Stimulated activated naive CD8-positive, alpha-beta T cell treated with anti-CD3 and anti-CD28 coated beads, Interleukin-15, Interleukin-2, amounts not matched to agents 100 U/mL and 50 U/mL, for 24 hours (primary cell): ENCODE data around the gene BIRC6.

Experiments
- ATAC-seq: fragments of 150-1000 bp; cut with Tn5 transposase; one replicate; pipeline ENCODE4 v1.10.0; 2021
- DNase-seq: peaks from one replicate; pipeline ENCODE4 v3.0.0; 2021

BIRC6 gene

GRCh38 chr2:32376756-32377155, 19.9 kb downstream of the BIRC6 start:
- DNase-seq (no peak), ATAC-seq (no peak)

GRCh38 chr2:32377928-32378327, 21.1 kb downstream of the BIRC6 start:
- DNase-seq (no peak), ATAC-seq (no peak)

DNA sequence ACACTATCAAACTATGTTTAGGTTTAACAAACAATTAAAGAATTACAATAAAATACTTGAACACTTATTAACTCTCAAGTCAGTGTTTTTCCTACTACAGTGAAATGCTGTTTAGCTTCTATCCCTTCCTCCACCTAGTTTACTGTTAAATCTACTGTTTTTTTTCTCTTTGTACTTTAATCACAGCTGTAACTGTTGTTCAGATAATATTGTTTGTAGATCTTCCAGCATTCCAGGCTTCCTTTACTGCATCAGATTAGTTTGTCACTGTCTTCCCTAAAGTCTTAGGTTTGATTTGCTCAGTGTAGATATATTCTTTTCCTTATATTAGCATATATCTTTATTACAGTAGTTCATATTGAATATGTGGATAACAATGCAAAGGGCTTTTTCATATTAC, 22.5 kb downstream of the BIRC6 start:
- DNase-seq (no peak), ATAC-seq (no peak)

- no peak for DNase-seq
- no peak for ATAC-seq
Measured at GRCh38 chr2:32383858-32384257, 27.0 kb downstream of the BIRC6 start.

DNA sequence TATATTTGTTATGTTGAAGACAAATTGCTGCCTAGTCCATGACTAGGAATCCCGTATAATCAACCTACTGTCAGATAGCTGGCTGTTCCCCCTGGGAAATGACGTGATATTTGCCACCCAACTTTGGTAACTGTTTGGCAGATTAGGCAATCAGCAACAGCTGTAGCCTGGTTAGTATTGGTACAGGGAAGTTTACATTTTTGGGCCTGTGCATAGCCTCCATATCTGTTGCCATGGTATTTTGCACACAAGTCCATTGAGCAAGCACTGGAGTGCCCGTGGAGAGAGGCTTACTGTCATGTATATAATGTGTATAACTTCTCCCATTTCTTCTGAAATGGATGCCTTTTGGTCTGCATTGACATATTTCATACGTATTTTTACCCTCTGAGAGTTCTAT, 27.7 kb downstream of the BIRC6 start:
- ATAC-seq (no peak), DNase-seq (no peak)

- DNase-seq = no peak
- no peak for ATAC-seq
Measured at GRCh38 chr2:32386739-32387138, 29.9 kb downstream of the BIRC6 start.

GRCh38 chr2:32399221-32399620, 42.4 kb downstream of the BIRC6 start:
- no peak for ATAC-seq
- no peak for DNase-seq

DNA sequence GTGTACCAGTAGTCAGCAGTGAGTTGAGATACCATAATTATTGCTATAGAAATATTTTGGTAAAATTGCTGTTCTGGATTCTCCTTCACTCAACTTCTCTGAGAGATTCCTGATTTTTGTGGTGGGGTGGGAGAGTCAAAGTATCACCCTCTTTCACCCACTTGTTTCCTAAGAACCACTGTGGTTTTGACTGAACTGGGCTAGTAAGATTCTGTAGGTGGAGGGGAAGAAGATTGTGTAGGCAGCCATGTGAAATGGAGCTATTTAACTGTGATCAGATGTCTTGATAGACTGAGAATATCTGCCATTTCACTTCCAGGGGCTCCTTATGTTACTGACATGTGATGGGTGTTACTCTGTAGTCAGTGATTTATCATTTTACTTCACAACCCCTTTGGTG, 45.3 kb downstream of the BIRC6 start:
- no peak for ATAC-seq
- DNase-seq = no peak

DNA sequence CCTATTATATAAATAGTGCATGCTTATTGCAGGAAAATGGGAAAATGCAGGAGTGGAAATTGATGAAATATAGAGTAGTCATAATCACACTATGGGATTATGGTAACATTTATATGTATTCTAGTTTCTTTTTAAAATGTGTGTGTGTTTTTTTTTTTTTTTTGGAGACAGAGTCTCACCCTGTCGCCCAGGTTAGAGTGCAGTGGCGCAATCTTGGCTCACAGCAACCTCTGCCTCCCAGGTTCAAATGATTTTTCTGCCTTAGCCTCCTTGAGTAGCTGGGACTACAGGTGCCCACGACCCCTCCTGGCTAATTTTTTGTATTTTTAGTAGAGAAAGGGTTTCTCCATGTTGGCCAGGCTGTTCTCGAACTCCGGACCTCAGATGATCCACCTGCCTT, 47.0 kb downstream of the BIRC6 start:
- ATAC-seq (no peak), DNase-seq (no peak)

DNA sequence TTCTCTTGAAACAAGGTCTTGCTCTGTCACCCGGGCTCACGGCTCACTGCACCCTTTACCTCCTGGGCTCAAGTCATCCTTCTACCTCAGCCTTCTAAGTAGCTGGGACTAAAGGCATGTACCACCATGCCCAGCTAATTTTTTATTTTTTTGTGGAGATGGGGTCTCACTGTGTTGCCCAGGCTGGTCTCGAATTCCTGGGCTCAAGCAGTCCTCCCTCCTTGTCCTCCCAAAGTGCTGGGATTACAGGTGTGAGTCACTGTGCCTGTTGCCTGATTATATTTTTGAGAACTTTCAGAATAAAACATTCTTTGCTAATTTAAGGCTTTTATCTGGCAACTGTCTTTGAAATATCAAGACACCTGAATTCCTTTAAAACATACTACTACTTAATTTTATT, 47.9 kb downstream of the BIRC6 start:
- ATAC-seq (no peak), DNase-seq (no peak)

GRCh38 chr2:32416519-32416918, 59.7 kb downstream of the BIRC6 start:
- DNase-seq (no peak), ATAC-seq (no peak)

- DNase-seq = no peak
- no peak for ATAC-seq
Measured at GRCh38 chr2:32417659-32418058, 60.8 kb downstream of the BIRC6 start.

DNA sequence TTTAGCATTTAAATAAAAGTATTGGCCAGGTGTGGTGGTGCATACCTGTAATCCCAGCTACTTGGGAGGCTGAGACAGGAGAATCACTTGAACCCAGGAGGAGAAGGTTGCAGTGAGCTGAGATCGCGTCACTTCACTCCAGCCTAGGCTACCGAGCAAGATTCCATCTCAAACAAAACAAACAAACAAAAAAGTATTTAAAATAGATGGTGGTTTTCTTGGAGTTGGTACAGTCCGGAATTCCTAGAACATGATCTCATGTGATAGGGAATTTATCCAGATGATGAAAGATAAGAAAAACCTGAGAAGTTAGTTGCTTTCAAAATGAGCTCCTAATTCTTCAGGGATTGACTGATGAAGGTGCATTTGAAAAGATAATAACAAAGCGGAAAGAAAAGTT, 62.0 kb downstream of the BIRC6 start:
- DNase-seq (no peak), ATAC-seq (no peak)

GRCh38 chr2:32422133-32422532, 65.3 kb downstream of the BIRC6 start:
- no peak for DNase-seq
- ATAC-seq = no peak

GRCh38 chr2:32423536-32423935, 66.7 kb downstream of the BIRC6 start:
- ATAC-seq (no peak), DNase-seq (no peak)

DNA sequence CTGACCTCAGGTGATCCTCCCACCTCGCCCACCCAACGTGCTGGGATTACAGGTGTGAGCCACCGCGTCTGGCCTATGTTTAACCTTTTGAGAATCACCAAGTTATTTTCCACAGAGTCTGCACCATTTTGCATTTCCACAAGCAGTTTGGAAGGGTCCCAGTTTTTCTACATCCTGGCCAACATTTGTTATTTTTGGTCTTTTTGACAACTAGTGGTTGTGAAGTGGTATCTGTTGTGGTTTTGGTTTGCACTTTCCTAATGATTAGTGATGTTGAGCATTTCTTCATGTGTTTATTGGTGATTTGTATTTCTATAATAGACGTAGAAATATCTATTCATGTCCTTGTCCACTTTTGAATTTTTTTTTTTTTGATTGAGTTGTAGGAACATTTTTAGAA, 67.9 kb downstream of the BIRC6 start:
- no peak for ATAC-seq
- no peak for DNase-seq

DNA sequence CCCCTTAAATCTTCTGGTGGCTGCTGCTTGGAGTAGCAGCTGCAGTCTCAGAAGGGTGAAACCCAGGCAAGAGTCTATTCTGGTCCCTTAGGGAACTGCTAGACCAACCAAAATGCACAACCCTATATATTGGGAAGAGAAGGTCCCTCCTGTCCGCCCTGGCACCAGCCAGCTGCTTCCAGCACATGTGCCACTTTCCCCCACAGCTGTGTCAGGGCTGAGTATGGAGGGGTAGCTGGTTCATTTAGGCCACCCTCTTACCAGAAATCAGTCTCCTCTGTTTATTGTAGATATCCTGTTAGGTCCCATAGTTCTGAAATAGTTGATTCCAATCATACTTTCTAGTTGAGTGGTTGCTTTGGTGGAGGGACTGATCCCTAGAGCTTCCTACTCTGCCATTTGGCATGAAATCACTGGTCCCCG, 68.9 kb downstream of the BIRC6 start:
- DNase-seq = no peak
- no peak for ATAC-seq

- ATAC-seq (no peak), DNase-seq (no peak)
Measured at GRCh38 chr2:32427672-32428610, 71.1 kb downstream of the BIRC6 start.

GRCh38 chr2:32430804-32431203, 74.0 kb downstream of the BIRC6 start:
- ATAC-seq (no peak), DNase-seq (no peak)

- no peak for ATAC-seq
- DNase-seq = no peak
Measured at GRCh38 chr2:32436150-32436549, 79.3 kb downstream of the BIRC6 start.

- ATAC-seq (no peak), DNase-seq (no peak)
Measured at GRCh38 chr2:32442020-32442467, 85.2 kb downstream of the BIRC6 start.

DNA sequence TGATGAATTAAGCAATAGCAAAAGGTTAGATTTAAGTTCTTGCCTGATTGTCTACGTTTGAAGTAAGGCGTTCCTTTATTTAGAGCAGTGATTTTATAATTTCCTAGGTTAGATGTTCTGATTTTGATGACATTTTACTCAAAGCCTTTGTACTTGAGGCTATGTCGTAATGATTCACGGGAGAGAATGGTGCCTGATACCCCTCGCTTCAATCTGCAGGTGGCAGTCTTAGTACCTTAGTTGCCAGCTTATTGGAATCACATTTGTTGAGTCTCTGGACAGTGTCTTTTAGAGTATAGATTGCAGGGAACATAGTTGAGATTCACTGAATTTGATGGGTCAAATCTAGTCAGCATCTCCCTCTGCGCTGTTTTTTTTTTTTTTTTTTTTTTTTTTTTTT, 89.5 kb downstream of the BIRC6 start:
- ATAC-seq (no peak), DNase-seq (no peak)

- DNase-seq = no peak
- no peak for ATAC-seq
Measured at GRCh38 chr2:32450851-32451250, 94.0 kb downstream of the BIRC6 start.
